ENCODE data around the gene INSYN2A.

INSYN2A gene

DNA sequence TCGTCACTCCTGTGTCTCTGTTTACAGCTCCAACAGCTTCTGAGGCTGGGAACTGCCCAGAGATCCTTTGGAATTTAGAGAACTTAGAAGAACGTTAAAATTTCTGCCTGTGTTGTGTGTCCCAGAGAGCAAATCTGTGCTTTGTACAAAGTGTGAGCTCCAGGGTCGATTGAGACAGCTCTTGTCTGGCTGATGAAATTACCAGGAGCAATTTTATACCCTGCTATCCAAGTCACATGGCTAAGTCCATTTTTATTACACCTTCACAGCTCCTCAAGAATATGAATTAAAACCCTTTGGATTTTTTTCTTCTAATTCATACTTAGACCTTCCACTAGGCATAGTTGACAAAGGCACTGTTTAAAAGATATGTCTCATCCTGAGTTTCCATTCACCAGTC lies 46.5 kb upstream of the INSYN2A start:
- no peaks in the 10 kb centered on the region for H3K27me3 ChIP-seq (ENCODE audit: insufficient read depth, poor library complexity, severe bottlenecking)

DNA sequence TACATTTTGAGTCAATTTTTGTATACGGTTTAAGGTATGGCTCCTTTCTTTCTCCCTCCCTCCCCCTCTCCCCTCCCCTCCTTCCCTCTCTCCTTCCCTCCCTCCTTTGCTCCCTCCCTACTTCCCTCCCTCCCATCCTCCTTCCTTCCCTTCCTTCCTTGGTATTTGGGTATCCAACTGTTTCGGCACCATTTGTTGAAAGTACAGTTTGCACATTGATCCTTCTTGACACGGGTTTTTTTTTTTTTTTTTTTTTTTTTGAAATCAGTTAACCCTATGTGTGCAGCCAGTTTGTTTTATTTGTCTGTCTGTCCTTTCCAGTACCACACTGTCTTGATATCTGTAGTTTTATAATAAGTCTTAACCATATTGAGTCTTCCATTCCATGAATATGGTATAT lies 39.9 kb upstream of the INSYN2A start:
- no peak overlapping the region for H3K4me3 ChIP-seq (replicated peaks; ENCODE audit: insufficient read depth, low read length)
- TF ChIP-seq POLR2AphosphoS5 (IDR thresholded peaks at IDR 0.05; ENCODE audit: low read depth) (no peak), SPI1 (IDR thresholded peaks at IDR 0.05; ENCODE audit: borderline replicate concordance, low read depth) (no peak), GABPA (IDR thresholded peaks at IDR 0.05; ENCODE audit: low read depth) (no peak)
- TF ChIP-seq, protein P1, sequence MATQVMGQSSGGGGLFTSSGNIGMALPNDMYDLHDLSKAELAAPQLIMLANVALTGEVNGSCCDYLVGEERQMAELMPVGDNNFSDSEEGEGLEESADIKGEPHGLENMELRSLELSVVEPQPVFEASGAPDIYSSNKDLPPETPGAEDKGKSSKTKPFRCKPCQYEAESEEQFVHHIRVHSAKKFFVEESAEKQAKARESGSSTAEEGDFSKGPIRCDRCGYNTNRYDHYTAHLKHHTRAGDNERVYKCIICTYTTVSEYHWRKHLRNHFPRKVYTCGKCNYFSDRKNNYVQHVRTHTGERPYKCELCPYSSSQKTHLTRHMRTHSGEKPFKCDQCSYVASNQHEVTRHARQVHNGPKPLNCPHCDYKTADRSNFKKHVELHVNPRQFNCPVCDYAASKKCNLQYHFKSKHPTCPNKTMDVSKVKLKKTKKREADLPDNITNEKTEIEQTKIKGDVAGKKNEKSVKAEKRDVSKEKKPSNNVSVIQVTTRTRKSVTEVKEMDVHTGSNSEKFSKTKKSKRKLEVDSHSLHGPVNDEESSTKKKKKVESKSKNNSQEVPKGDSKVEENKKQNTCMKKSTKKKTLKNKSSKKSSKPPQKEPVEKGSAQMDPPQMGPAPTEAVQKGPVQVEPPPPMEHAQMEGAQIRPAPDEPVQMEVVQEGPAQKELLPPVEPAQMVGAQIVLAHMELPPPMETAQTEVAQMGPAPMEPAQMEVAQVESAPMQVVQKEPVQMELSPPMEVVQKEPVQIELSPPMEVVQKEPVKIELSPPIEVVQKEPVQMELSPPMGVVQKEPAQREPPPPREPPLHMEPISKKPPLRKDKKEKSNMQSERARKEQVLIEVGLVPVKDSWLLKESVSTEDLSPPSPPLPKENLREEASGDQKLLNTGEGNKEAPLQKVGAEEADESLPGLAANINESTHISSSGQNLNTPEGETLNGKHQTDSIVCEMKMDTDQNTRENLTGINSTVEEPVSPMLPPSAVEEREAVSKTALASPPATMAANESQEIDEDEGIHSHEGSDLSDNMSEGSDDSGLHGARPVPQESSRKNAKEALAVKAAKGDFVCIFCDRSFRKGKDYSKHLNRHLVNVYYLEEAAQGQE (IDR thresholded peaks at IDR 0.05; ENCODE audit: insufficient replicate concordance, low read depth) = no peak
- TF ChIP-seq, protein P2, sequence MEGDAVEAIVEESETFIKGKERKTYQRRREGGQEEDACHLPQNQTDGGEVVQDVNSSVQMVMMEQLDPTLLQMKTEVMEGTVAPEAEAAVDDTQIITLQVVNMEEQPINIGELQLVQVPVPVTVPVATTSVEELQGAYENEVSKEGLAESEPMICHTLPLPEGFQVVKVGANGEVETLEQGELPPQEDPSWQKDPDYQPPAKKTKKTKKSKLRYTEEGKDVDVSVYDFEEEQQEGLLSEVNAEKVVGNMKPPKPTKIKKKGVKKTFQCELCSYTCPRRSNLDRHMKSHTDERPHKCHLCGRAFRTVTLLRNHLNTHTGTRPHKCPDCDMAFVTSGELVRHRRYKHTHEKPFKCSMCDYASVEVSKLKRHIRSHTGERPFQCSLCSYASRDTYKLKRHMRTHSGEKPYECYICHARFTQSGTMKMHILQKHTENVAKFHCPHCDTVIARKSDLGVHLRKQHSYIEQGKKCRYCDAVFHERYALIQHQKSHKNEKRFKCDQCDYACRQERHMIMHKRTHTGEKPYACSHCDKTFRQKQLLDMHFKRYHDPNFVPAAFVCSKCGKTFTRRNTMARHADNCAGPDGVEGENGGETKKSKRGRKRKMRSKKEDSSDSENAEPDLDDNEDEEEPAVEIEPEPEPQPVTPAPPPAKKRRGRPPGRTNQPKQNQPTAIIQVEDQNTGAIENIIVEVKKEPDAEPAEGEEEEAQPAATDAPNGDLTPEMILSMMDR (IDR thresholded peaks at IDR 0.05; ENCODE audit: insufficient read depth, low read length) = no peak
- no peaks in the 10 kb centered on the region for H3K27me3 ChIP-seq (ENCODE audit: insufficient read depth, poor library complexity, severe bottlenecking)
- no peak overlapping the region for H3K27ac ChIP-seq (replicated peaks)
- no peak for DNase-seq (ENCODE audit: low read depth in 1 of 2, low spot score in 1 of 2)

More for the DNA sequence above, 46.5 kb upstream of the INSYN2A start:
- no peak for TF ChIP-seq SPI1 (IDR thresholded peaks at IDR 0.05; ENCODE audit: borderline replicate concordance, low read depth)
- no peak for DNase-seq (ENCODE audit: low read depth in 1 of 2, low spot score in 1 of 2)
- Histone ChIP-seq H3K4me3 (replicated peaks; ENCODE audit: insufficient read depth, low read length) (no peak overlapping the region), H3K27ac (replicated peaks) (no peak overlapping the region)

DNA sequence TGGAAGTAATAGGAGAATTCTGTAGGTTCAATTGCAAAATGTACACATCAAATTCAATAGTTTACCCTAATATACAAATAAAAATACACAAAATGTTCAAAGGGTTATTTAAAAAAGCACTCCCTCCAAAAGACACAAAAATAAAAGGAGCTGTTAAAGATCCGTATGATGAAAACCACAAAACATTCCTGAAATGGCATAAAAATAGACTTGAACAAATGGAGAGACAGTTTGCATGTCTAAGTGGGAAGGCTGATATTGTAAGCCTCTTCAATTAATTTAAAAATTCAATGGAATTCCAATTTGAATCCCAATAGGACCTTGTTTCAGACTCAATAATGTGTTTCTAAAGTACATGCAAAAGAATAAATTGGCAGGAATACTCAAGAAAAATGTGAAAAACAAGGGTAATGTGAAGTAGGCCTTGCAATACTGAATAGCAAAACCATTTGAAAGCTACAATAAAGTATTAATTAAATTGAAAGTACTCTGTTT lies 38.0 kb upstream of the INSYN2A start:
- H3K27ac ChIP-seq (replicated peaks) = no peak overlapping the region
- no peak for DNase-seq (ENCODE audit: low read depth in 1 of 2, low spot score in 1 of 2)

More for the DNA sequence above, 38.0 kb upstream of the INSYN2A start:
- Histone ChIP-seq H3K27me3 (ENCODE audit: insufficient read depth, poor library complexity, severe bottlenecking) (no peaks in the 10 kb centered on the region), H3K4me3 (replicated peaks; ENCODE audit: insufficient read depth, low read length) (no peak overlapping the region)
- TF ChIP-seq, protein P2 (IDR thresholded peaks at IDR 0.05; ENCODE audit: insufficient read depth, low read length) = no peak
- no peak for TF ChIP-seq GABPA (IDR thresholded peaks at IDR 0.05; ENCODE audit: low read depth)
- TF ChIP-seq, protein P1 (IDR thresholded peaks at IDR 0.05; ENCODE audit: insufficient replicate concordance, low read depth) = no peak
- no peak for TF ChIP-seq SPI1 (IDR thresholded peaks at IDR 0.05; ENCODE audit: borderline replicate concordance, low read depth)
- no peak for TF ChIP-seq POLR2AphosphoS5 (IDR thresholded peaks at IDR 0.05; ENCODE audit: low read depth)
